Panc1 (cell line): ENCODE measurements around the gene DPYSL5. TPM values are rescaled to one million over a fixed set of nuclear protein-coding genes. Genes with fewer than 3 reads are reported as not detected.

Experiments
- ATAC-seq: fragments of 200-7000 bp; cut with Tn5 transposase; 2 replicates; pipeline ENCODE4 v1.9.1; 2020; ENCODE audit warnings: mild to moderate bottlenecking, moderate library complexity
- BruUV-seq: library from RNA; stranded (reverse); fragments of 400-500 nt; replicated peaks from 2 replicates; lab custom pipeline; 2021; lab: Mats Ljungman, UMichigan
- CTCF ChIA-PET: fragments of 300-600 bp; sonication (Branson Sonifier 250); formaldehyde crosslinking; loops from one replicate; lab custom pipeline; 2022; ENCODE audit warnings: antibody characterized with exemption; lab: Charles Lee
- POLR2A ChIA-PET: fragments of 300-600 bp; sonication (Branson Sonifier 250); formaldehyde crosslinking; loops from one replicate; lab custom pipeline; 2022; ENCODE audit warnings: antibody characterized with exemption; lab: Charles Lee
- DNase-seq: peaks from one replicate; pipeline ENCODE4 v3.0.0-alpha.2; 2010; ENCODE audit warnings: low read depth, low spot score
- H3K27ac ChIP-seq: 2 replicates; pipeline ENCODE4 v1.5.1; 2011; ENCODE audit warnings: mild to moderate bottlenecking, low read length, inconsistent platforms
- H3K27me3 ChIP-seq: fragments of 200-500 bp; sonication (Bioruptor generic); 2 replicates; pipeline ENCODE4 v1.6.0; 2014; ENCODE audit warnings: low read length, inconsistent platforms; ENCODE audit not compliant: control insufficient read depth, insufficient read depth
- H3K36me3 ChIP-seq: fragments of 200-500 bp; sonication (Bioruptor generic); 2 replicates; pipeline ENCODE4 v1.5.1; 2014; ENCODE audit warnings: inconsistent platforms, mild to moderate bottlenecking, low read length, moderate library complexity; ENCODE audit not compliant: control insufficient read depth, insufficient read depth
- H3K4me1 ChIP-seq: 2 replicates; pipeline ENCODE4 v1.5.1; 2011; ENCODE audit warnings: inconsistent platforms, mild to moderate bottlenecking, low read length, moderate library complexity; ENCODE audit not compliant: control insufficient read depth, insufficient read depth
- H3K4me3 ChIP-seq, 2 experiments: 2 replicates each; pipeline ENCODE4 v1.5.1; 2011 to 2012; ENCODE audit warnings: low read depth in 2 of 2, low read length in 2 of 2, mild to moderate bottlenecking in 2 of 2, inconsistent platforms in 1 of 2, moderate library complexity in 1 of 2
- H3K9me3 ChIP-seq: fragments of 200-500 bp; sonication (Bioruptor generic); 2 replicates; pipeline ENCODE4 v1.5.1; 2014; ENCODE audit warnings: low read depth, mild to moderate bottlenecking, inconsistent platforms, low read length, moderate library complexity; ENCODE audit not compliant: control insufficient read depth, insufficient read depth
- CTCF ChIP-seq: fragments of 450-650 bp; IDR thresholded peaks from 2 replicates; pipeline ENCODE4 v1.5.1; 2017; ENCODE audit warnings: mild to moderate bottlenecking
- POLR2AphosphoS5 ChIP-seq: IDR thresholded peaks from 2 replicates; pipeline ENCODE4 v1.6.1; 2012; ENCODE audit warnings: mild to moderate bottlenecking, low read depth, low read length, moderate library complexity
- REST ChIP-seq, 2 experiments: IDR thresholded peaks; 2 replicates each; pipeline ENCODE4 v1.6.1; 2011 to 2012; ENCODE audit warnings: low read depth in 2 of 2, control low read depth in 1 of 2, low read length in 1 of 2, mild to moderate bottlenecking in 1 of 2, moderate library complexity in 1 of 2; ENCODE audit not compliant: insufficient read depth in 1 of 2
- SIN3A ChIP-seq: IDR thresholded peaks from 2 replicates; pipeline ENCODE4 v1.6.1; 2012; ENCODE audit warnings: low read depth, mild to moderate bottlenecking, low read length, moderate library complexity, borderline replicate concordance; ENCODE audit not compliant: insufficient read depth
- TCF7L2 ChIP-seq: IDR thresholded peaks from 2 replicates; pipeline ENCODE4 v1.6.1; 2011; ENCODE audit warnings: mild to moderate bottlenecking, low read depth, low read length, inconsistent platforms
- in situ Hi-C: cut with HindIII; loops from 2 replicates; pipeline ENCODE4 v1.10.0; 2016; ENCODE audit warnings: low sequenced_read_pairs, low pct_unique_long_range_greater_than_20kb
- intact Hi-C: fragments of 100-400 bp; cut with micrococcal nuclease; formaldehyde crosslinking; loops from one replicate; pipeline ENCODE4 v1.10.0; 2022; ENCODE audit not compliant: unreplicated experiment
- total RNA-seq: library from RNA; stranded (reverse); gene quantifications from one replicate; pipeline ENCODE4 v1.2.1, GENCODE V29; 2021; ENCODE audit not compliant: unreplicated experiment

Gene DPYSL5
- total RNA-seq, 1 experiment from 2014 or later: 0.31 TPM

- in situ Hi-C loops (no loop called here), intact Hi-C loops (no loop called here)
- ChIA-PET POLR2A (interaction anchor here (0.6 to 0.7 kb wide), 2 partner anchors 84 to 1144 kb away, joined by 3 to 10 read pairs; no protein-coding TSS in a partner anchor), CTCF (no interaction called here)
- no peak for TF ChIP-seq REST (IDR thresholded peaks at IDR 0.05; ENCODE audit: insufficient read depth in 1 of 2, low read depth in 2 of 2, low read length in 1 of 2)
- no peak for TF ChIP-seq CTCF
- no peak for TF ChIP-seq TCF7L2
- TF ChIP-seq SIN3A: no peak
- TF ChIP-seq POLR2AphosphoS5: no peak
- ATAC-seq: no peak
- Histone ChIP-seq H3K36me3 (peaks cover 5% of the 10 kb centered on the region; the same call in 1 of the 2 replicates), H3K27ac (no peak overlapping the region), H3K4me3 (no peak overlapping the region), H3K27me3 (no peaks in the 10 kb centered on the region), H3K4me1 (no peaks in the 10 kb centered on the region), H3K9me3 (no peaks in the 10 kb centered on the region)
- no TSS peak for BruUV-seq
- no peak for DNase-seq
Measured at GRCh38 chr2:26801796-26802195, 46.1 kb upstream of the DPYSL5 start.

- intact Hi-C loops (no loop called here), in situ Hi-C loops (no loop called here)
- DNase-seq: no peak
- BruUV-seq: no TSS peak
- H3K4me3 ChIP-seq: no peak overlapping the region
- H3K27me3 ChIP-seq: no peaks in the 10 kb centered on the region
- no peak for TF ChIP-seq SIN3A
- TF ChIP-seq REST (IDR thresholded peaks at IDR 0.05; ENCODE audit: insufficient read depth in 1 of 2, low read depth in 2 of 2, low read length in 1 of 2): no peak
- no peak for TF ChIP-seq CTCF
- TF ChIP-seq TCF7L2: no peak
- no peak for TF ChIP-seq POLR2AphosphoS5
- no peaks in the 10 kb centered on the region for H3K9me3 ChIP-seq
- ChIA-PET POLR2A (no interaction called here), CTCF (no interaction called here)
- peak; percentile 69 for ATAC-seq
- H3K27ac ChIP-seq: no peak overlapping the region
- H3K36me3 ChIP-seq: no peaks in the 10 kb centered on the region
- H3K4me1 ChIP-seq: no peaks in the 10 kb centered on the region
Measured at GRCh38 chr2:26805241-26805676, 42.7 kb upstream of the DPYSL5 start.
